ENCODE data around the gene TEX14. TPM values are rescaled to one million over a fixed set of nuclear protein-coding genes. Genes with fewer than 3 reads are reported as not detected.

Gene TEX14
- total RNA-seq, 2 donors from 2014 or later = 0.10 to 0.14 TPM

DNA sequence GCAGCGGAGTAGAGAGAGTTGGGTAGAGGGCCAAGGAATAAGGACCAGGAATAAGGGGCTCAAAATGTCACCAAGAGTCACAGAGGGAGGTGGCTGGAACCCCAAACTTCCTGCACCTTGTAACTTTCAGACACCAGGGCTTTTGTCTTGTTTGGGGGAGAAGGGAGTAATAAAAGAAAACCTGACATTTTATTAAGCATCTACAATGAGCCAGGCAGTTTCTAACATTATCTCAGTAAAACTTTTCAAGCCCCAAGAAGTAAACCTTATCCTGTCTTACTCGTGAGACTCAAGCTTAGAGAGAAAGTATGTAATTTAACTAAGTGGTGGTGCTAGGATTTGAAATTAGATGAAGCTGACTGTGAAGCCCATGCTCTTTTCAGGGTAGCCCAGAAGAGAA lies 176.6 kb downstream of the TEX14 start:
- intact Hi-C loops (cut with DNase I) = no loop called here
- DNase-seq (ENCODE audit: low spot score) = no peak

GRCh38 chr17:58514770-58515157 lies 177.1 kb downstream of the TEX14 start:
- no peak for DNase-seq (ENCODE audit: low spot score)
- intact Hi-C loops (cut with DNase I) = no loop called here

GRCh38 chr17:58513965-58514769 lies 177.7 kb downstream of the TEX14 start, which contains the start of gene MTMR4:
Gene MTMR4, minus strand, starts transcription at chr17:58514638. Its CDS starts 231 bp downstream, at chr17:58514407.
- peak; percentile 92 for DNase-seq (ENCODE audit: low spot score)
- intact Hi-C loops (cut with DNase I) = no loop called here

DNA sequence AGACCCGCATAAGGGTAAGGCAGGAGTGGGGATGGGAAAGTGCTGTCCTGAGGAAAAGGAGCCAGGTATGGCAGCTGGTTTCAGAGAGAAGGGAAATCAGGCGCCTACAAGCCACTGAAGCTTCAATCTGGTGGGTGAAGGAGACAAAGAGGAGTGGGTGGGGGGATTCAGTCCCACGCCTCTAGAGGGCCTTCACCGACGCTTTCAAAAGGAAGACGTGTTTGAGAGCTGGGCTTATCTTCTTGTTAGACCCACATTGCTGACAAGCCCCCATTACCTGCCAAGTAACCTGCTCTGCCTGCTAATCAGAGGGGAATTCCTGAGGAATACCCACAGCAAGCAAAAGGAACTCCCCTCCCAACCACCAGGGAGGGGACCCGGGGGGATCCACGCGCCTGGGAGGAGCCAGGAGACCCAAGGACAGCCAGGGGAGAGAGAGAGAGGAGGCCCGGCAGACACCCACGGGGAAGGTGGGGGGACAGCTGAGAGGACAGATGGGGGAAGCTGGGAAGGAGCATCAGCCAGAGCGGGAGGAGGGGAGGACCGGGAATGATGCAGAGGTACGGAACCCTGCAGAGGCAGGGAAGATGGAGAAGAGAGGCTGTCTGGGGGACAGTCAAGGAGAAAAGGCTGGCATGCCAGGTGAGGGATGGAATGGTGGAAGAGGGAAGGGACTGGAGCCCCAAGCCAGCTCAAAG lies 178.4 kb downstream of the TEX14 start:
- intact Hi-C loops (cut with DNase I) = no loop called here
- DNase-seq (ENCODE audit: low spot score) = no peak

- DNase-seq (ENCODE audit: low spot score) = no peak
- intact Hi-C loops (cut with DNase I) = no loop called here
Observed at GRCh38 chr17:58510075-58510474, 181.8 kb downstream of the TEX14 start.

GRCh38 chr17:58508341-58509067 lies 183.3 kb downstream of the TEX14 start:
- intact Hi-C loops (cut with DNase I) = no loop called here
- no peak for DNase-seq (ENCODE audit: low spot score)

GRCh38 chr17:58507123-58507634 lies 184.7 kb downstream of the TEX14 start:
- DNase-seq (ENCODE audit: low spot score) = no peak
- intact Hi-C loops (cut with DNase I) = no loop called here

Other genes with a start within 250 kb of the TEX14 start
- gene HSF5, start 203.6 kb downstream of the TEX14 start, total RNA-seq = under 1 TPM in 1 of 2 donors, not detected in 1; 0.05 TPM
- gene MTMR4, start 177.4 kb downstream of the TEX14 start, total RNA-seq = 10 to 100 TPM; 27.4 to 28.5 TPM
- 10 to 100 TPM; 19.7 to 22.6 TPM for gene RAD51C, start 557 bp upstream of the TEX14 start, total RNA-seq
- gene PPM1E, start 63.8 kb upstream of the TEX14 start, total RNA-seq = under 1 TPM in 1 of 2 donors, not detected in 1; 0.19 TPM